ENCODE results near the gene KSR2. TPM values are rescaled to one million over a fixed set of nuclear protein-coding genes. Genes with fewer than 3 reads are reported as not detected.
A peak's percentile ranks its signal among the peaks of the same experiment; 100 is the strongest.
"Not testable (repeated sequence)": the region's sequence is repeated elsewhere in the genome, so short reads cannot be mapped to it uniquely, and the experiment has no call there.

The KSR2 gene
- total RNA-seq, 1 donor from 2014 or later: 2.0 TPM

GRCh38 chr12:117803001-117803400 lies 165.8 kb downstream of the KSR2 start:
- H3K27ac Mint-ChIP-seq: peak overlapping the region; percentile 99
- DNase-seq (ENCODE audit: extremely low spot score, unreplicated experiment): no peak
- TF ChIP-seq, protein P1, sequence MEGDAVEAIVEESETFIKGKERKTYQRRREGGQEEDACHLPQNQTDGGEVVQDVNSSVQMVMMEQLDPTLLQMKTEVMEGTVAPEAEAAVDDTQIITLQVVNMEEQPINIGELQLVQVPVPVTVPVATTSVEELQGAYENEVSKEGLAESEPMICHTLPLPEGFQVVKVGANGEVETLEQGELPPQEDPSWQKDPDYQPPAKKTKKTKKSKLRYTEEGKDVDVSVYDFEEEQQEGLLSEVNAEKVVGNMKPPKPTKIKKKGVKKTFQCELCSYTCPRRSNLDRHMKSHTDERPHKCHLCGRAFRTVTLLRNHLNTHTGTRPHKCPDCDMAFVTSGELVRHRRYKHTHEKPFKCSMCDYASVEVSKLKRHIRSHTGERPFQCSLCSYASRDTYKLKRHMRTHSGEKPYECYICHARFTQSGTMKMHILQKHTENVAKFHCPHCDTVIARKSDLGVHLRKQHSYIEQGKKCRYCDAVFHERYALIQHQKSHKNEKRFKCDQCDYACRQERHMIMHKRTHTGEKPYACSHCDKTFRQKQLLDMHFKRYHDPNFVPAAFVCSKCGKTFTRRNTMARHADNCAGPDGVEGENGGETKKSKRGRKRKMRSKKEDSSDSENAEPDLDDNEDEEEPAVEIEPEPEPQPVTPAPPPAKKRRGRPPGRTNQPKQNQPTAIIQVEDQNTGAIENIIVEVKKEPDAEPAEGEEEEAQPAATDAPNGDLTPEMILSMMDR (conservative IDR thresholded peaks at IDR 0.05): no peak
- peaks cover 4% of the 10 kb centered on the region for H3K36me3 Mint-ChIP-seq
- peaks cover 5% of the 10 kb centered on the region for H3K4me1 Mint-ChIP-seq (ENCODE audit: unreplicated experiment)
- peak overlapping the region; percentile 84 for H3K4me3 Mint-ChIP-seq
- peaks cover 4% of the 10 kb centered on the region for H3K9me3 Mint-ChIP-seq
- peaks cover 12% of the 10 kb centered on the region for H3K27me3 Mint-ChIP-seq

DNA sequence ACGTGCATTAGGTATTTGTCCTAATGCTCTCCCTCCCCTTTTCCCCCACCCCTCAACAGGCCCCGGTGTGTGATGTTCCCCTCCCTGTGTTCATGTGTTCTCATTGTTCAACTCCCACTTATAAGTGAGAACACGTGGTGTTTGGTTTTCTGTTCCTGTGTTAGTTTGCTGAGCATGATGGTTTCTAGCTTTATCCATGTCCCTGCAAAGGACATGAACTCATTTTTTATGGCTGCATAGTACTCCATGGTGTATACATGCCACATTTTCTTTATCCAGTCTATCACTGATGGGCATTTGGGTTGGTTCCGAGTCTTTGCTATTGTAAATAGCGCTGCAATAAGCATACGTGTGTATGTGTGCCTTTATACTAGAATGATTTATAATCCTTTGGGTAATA lies 168.1 kb downstream of the KSR2 start:
- H3K27ac Mint-ChIP-seq; DNase-seq (ENCODE audit: extremely low spot score, unreplicated experiment); H3K36me3 Mint-ChIP-seq; H3K9me3 Mint-ChIP-seq; H3K4me3 Mint-ChIP-seq; H3K27me3 Mint-ChIP-seq; H3K4me1 Mint-ChIP-seq (ENCODE audit: unreplicated experiment): not testable (repeated sequence)

- DNase-seq (ENCODE audit: extremely low spot score, unreplicated experiment): no peak
- no peaks in the 10 kb centered on the region for H3K4me1 Mint-ChIP-seq (ENCODE audit: unreplicated experiment)
- H3K27me3 Mint-ChIP-seq: peaks cover 3% of the 10 kb centered on the region
- TF ChIP-seq, protein P1 (conservative IDR thresholded peaks at IDR 0.05): no peak
- no peaks in the 10 kb centered on the region for H3K9me3 Mint-ChIP-seq
- no peaks in the 10 kb centered on the region for H3K36me3 Mint-ChIP-seq
- no peak overlapping the region for H3K27ac Mint-ChIP-seq
- no peak overlapping the region for H3K4me3 Mint-ChIP-seq
Measured at GRCh38 chr12:117797202-117797601, 171.6 kb downstream of the KSR2 start.

- TF ChIP-seq, protein P1 (conservative IDR thresholded peaks at IDR 0.05): no peak
- no peak for DNase-seq (ENCODE audit: extremely low spot score, unreplicated experiment)
- no peaks in the 10 kb centered on the region for H3K36me3 Mint-ChIP-seq
- H3K9me3 Mint-ChIP-seq: no peaks in the 10 kb centered on the region
- H3K4me3 Mint-ChIP-seq: no peak overlapping the region
- no peaks in the 10 kb centered on the region for H3K4me1 Mint-ChIP-seq (ENCODE audit: unreplicated experiment)
- peaks cover 19% of the 10 kb centered on the region for H3K27me3 Mint-ChIP-seq
- H3K27ac Mint-ChIP-seq: no peak overlapping the region
Measured at GRCh38 chr12:117792877-117793424, 175.8 kb downstream of the KSR2 start.

DNA sequence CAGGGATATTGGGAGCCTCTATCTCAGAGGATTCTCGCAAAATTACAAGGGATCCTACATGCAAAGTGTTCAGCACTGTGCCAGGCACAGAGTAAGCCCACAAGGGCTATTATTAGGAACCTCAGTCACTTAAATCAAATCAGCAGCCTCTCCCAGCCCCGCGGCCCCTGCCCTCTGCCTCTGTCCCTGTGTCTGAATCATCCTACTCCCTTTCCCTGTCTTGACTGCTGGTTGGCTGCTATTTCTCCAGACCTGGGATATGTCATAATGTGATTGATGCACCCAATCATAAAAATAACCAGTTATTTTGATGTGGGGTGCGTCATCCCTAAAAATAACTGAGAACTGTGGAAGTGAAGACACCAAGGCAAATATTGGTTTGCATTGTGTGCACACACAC lies 176.3 kb downstream of the KSR2 start:
- no peaks in the 10 kb centered on the region for H3K9me3 Mint-ChIP-seq
- no peaks in the 10 kb centered on the region for H3K36me3 Mint-ChIP-seq
- TF ChIP-seq, protein P1 (conservative IDR thresholded peaks at IDR 0.05): no peak
- DNase-seq (ENCODE audit: extremely low spot score, unreplicated experiment): no peak
- no peak overlapping the region for H3K27ac Mint-ChIP-seq
- H3K4me3 Mint-ChIP-seq: no peak overlapping the region
- H3K4me1 Mint-ChIP-seq (ENCODE audit: unreplicated experiment): no peaks in the 10 kb centered on the region
- peaks cover 19% of the 10 kb centered on the region for H3K27me3 Mint-ChIP-seq

DNA sequence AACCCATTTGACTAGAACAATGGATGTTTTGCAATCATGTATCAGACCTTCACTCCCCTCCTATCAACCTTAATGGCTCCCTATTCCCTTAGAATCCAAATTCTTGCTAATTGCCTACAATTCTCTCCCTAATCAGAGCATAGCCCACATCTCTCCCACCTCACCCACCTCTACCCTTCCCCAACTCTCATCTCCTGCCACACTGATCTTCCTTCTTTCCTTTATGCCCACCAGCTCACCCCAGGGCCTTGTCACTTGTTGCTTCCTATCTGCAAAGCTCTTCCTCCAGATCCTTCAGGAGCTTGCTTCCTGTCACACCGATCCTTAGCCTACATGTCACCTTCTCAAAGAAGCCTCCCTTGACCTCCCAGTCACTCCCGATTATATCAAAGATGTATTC lies 177.8 kb downstream of the KSR2 start:
- peaks cover 16% of the 10 kb centered on the region for H3K27me3 Mint-ChIP-seq
- no peaks in the 10 kb centered on the region for H3K4me1 Mint-ChIP-seq (ENCODE audit: unreplicated experiment)
- H3K4me3 Mint-ChIP-seq: no peak overlapping the region
- TF ChIP-seq, protein P1 (conservative IDR thresholded peaks at IDR 0.05): no peak
- H3K36me3 Mint-ChIP-seq: no peaks in the 10 kb centered on the region
- no peak for DNase-seq (ENCODE audit: extremely low spot score, unreplicated experiment)
- H3K27ac Mint-ChIP-seq: no peak overlapping the region
- H3K9me3 Mint-ChIP-seq: no peaks in the 10 kb centered on the region

Data from type B pancreatic cell (in vitro differentiated cells).